Chondrocyte (in vitro differentiated cells): Measurements from ENCODE around the gene TCP11L1. TPM values are rescaled to one million over a fixed set of nuclear protein-coding genes. Genes with fewer than 3 reads are reported as not detected.

Experiments used
- DNase-seq: peaks from one replicate; pipeline ENCODE4 v3.0.0; 2021; ENCODE audit warnings: mixed read lengths, low spot score
- H3K27ac Mint-ChIP-seq: one replicate; pipeline ENCODE4 v1.8.0; 2021; ENCODE audit warnings: mild to moderate bottlenecking, moderate library complexity, mixed read lengths; ENCODE audit not compliant: unreplicated experiment
- H3K27me3 Mint-ChIP-seq: 2 replicates; pipeline ENCODE4 v1.8.0; 2021; ENCODE audit warnings: low read depth, mixed read lengths
- H3K36me3 Mint-ChIP-seq: 2 replicates; pipeline ENCODE4 v1.8.0; 2021; ENCODE audit warnings: low read depth, mixed read lengths
- H3K4me1 Mint-ChIP-seq: 2 replicates; pipeline ENCODE4 v1.8.0; 2021; ENCODE audit warnings: low read depth, mild to moderate bottlenecking, mixed read lengths
- H3K4me3 Mint-ChIP-seq: one replicate; pipeline ENCODE4 v1.8.0; 2021; ENCODE audit warnings: mild to moderate bottlenecking, moderate library complexity, mixed read lengths; ENCODE audit not compliant: unreplicated experiment
- H3K9me3 Mint-ChIP-seq: 2 replicates; pipeline ENCODE4 v1.8.0; 2021; ENCODE audit warnings: low read depth, mixed read lengths
- CTCF ChIP-seq: fragments of 200-600 bp; sonication (generic); IDR thresholded peaks from 2 replicates; pipeline ENCODE4 v1.5.0; 2021; ENCODE audit warnings: antibody characterized with exemption, mild to moderate bottlenecking, moderate library complexity
- total RNA-seq: library from RNA; stranded (reverse); gene quantifications from 3 replicates; pipeline ENCODE4 v1.2.1, GENCODE V29; 2021

TCP11L1 gene
- total RNA-seq, 1 donor from 2014 or later: 32.5 TPM

- Mint-ChIP-seq H3K27ac (no peak overlapping the region), H3K9me3 (no peaks in the 10 kb centered on the region), H3K27me3 (no peaks in the 10 kb centered on the region), H3K36me3 (no peaks in the 10 kb centered on the region), H3K4me1 (peaks cover 6% of the 10 kb centered on the region), H3K4me3 (no peak overlapping the region)
- no peak for TF ChIP-seq CTCF
- no peak for DNase-seq
These were observed 17.9 kb upstream of the TCP11L1 start for GRCh38 chr11:33021501-33021900.

- Mint-ChIP-seq H3K27ac (no peak overlapping the region), H3K4me1 (peaks cover 2% of the 10 kb centered on the region), H3K27me3 (no peaks in the 10 kb centered on the region), H3K4me3 (no peak overlapping the region), H3K9me3 (no peaks in the 10 kb centered on the region), H3K36me3 (no peaks in the 10 kb centered on the region)
- no peak for TF ChIP-seq CTCF
- no peak for DNase-seq
These were observed 17.4 kb upstream of the TCP11L1 start for GRCh38 chr11:33021937-33022336.

GRCh38 chr11:33025339-33025722 is 14.0 kb upstream of the TCP11L1 start:
- Mint-ChIP-seq H3K27me3 (no peaks in the 10 kb centered on the region), H3K27ac (no peak overlapping the region), H3K4me3 (no peak overlapping the region), H3K36me3 (no peaks in the 10 kb centered on the region), H3K4me1 (no peaks in the 10 kb centered on the region), H3K9me3 (no peaks in the 10 kb centered on the region)
- no peak for DNase-seq
- no peak for TF ChIP-seq CTCF

- DNase-seq: no peak
- Mint-ChIP-seq H3K9me3 (no peaks in the 10 kb centered on the region), H3K27me3 (no peaks in the 10 kb centered on the region), H3K27ac (no peak overlapping the region), H3K36me3 (peaks cover 2% of the 10 kb centered on the region), H3K4me3 (no peak overlapping the region), H3K4me1 (no peaks in the 10 kb centered on the region)
- TF ChIP-seq CTCF: no peak
These were observed 12.1 kb upstream of the TCP11L1 start for GRCh38 chr11:33027233-33027632.

- DNase-seq: no peak
- H3K27ac Mint-ChIP-seq: no peak overlapping the region
- no peak for TF ChIP-seq CTCF
- no peak overlapping the region for H3K4me3 Mint-ChIP-seq
- no peaks in the 10 kb centered on the region for H3K27me3 Mint-ChIP-seq
- H3K4me1 Mint-ChIP-seq: no peaks in the 10 kb centered on the region
- H3K9me3 Mint-ChIP-seq: no peaks in the 10 kb centered on the region
- H3K36me3 Mint-ChIP-seq: peaks cover 2% of the 10 kb centered on the region
These were observed 11.4 kb upstream of the TCP11L1 start for GRCh38 chr11:33027846-33028536.
